HEK293 (cell line): ENCODE data around the gene SLC35A2.
"Not testable (repeated sequence)": the region's sequence is repeated elsewhere in the genome, so short reads cannot be mapped to it uniquely, and the experiment has no call there.

Source experiments
- CTCF ChIP-seq: fragments of 450-650 bp; formaldehyde crosslinking; IDR thresholded peaks from 2 replicates; pipeline ENCODE4 v1.5.1; 2016; ENCODE audit warnings: missing biosample characterization, missing genetic modification characterization
- HOXA7 ChIP-seq: sonication (generic); formaldehyde crosslinking; IDR thresholded peaks from 2 replicates; pipeline ENCODE4 v1.8.1; 2022; ENCODE audit warnings: missing genetic modification reagents, borderline replicate concordance
- PRDM4 ChIP-seq: fragments of 450-650 bp; formaldehyde crosslinking; IDR thresholded peaks from 2 replicates; pipeline ENCODE4 v1.5.1; 2017; ENCODE audit warnings: missing biosample characterization, missing genetic modification characterization
- REST ChIP-seq: fragments of 450-650 bp; formaldehyde crosslinking; IDR thresholded peaks from 2 replicates; pipeline ENCODE4 v1.5.1; 2016; ENCODE audit warnings: missing biosample characterization, missing genetic modification characterization
- ZBTB44 ChIP-seq: fragments of 450-650 bp; IDR thresholded peaks from 2 replicates; pipeline ENCODE4 v1.5.1; 2018; ENCODE audit warnings: missing biosample characterization, mild to moderate bottlenecking, missing genetic modification characterization
- ZNF121 ChIP-seq: fragments of 450-650 bp; formaldehyde crosslinking; IDR thresholded peaks from 2 replicates; pipeline ENCODE4 v1.5.1; 2016; ENCODE audit warnings: missing biosample characterization, missing genetic modification characterization
- ZNF311 ChIP-seq: fragments of 450-650 bp; formaldehyde crosslinking; IDR thresholded peaks from 2 replicates; pipeline ENCODE4 v1.5.1; 2017; ENCODE audit warnings: missing biosample characterization, missing genetic modification characterization, borderline replicate concordance
- ZNF664 ChIP-seq: fragments of 450-650 bp; formaldehyde crosslinking; IDR thresholded peaks from 2 replicates; pipeline ENCODE4 v1.5.1; 2016; ENCODE audit warnings: missing biosample characterization, missing genetic modification characterization
- TF ChIP-seq, protein P1 (sequence below): fragments of 450-650 bp; formaldehyde crosslinking; IDR thresholded peaks from 2 replicates; pipeline ENCODE4 v1.5.1; 2016; ENCODE audit warnings: missing biosample characterization, missing genetic modification characterization

DNA sequence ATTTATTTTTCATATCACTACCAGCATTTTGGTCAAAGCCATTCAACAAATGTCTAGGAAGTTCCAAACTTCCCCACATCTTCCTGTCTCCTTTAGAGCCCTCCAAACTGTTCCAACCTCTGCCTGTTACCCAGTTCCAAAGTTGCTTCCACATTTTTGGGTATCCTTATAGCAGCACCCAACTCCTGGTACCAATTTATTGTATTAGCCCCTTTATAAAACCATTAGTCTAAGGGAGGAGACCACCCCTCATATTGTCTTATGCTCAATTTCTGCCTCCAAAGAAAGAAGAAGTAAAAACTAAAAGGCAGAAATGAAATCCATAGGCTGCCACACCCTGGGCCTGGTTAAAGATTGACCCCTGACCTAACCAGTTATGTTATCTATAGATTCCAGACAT lies 58.0 kb downstream of the SLC35A2 start:
- not testable (repeated sequence) for TF ChIP-seq HOXA7 (CRISPR knock-in tag); PRDM4 (tag by site-specific recombination); REST (tag by site-specific recombination); ZBTB44 (tag by site-specific recombination); ZNF664; ZNF121; ZNF311; CTCF (tag by site-specific recombination)
- TF ChIP-seq, protein P1, sequence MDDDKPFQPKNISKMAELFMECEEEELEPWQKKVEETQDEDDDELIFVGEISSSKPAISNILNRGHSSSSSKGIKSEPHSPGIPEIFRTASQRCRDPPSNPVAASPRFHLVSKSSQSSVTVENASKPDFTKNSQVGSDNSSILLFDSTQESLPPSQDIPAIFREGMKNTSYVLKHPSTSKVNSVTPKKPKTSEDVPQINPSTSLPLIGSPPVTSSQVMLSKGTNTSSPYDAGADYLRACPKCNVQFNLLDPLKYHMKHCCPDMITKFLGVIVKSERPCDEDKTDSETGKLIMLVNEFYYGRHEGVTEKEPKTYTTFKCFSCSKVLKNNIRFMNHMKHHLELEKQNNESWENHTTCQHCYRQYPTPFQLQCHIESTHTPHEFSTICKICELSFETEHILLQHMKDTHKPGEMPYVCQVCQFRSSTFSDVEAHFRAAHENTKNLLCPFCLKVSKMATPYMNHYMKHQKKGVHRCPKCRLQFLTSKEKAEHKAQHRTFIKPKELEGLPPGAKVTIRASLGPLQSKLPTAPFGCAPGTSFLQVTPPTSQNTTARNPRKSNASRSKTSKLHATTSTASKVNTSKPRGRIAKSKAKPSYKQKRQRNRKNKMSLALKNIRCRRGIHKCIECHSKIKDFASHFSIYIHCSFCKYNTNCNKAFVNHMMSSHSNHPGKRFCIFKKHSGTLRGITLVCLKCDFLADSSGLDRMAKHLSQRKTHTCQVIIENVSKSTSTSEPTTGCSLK (tag by site-specific recombination): not testable (repeated sequence)
